Endothelial cell of umbilical vein (primary cell): ENCODE results near the gene FBXL12. TPM values are rescaled to one million over a fixed set of nuclear protein-coding genes. Genes with fewer than 3 reads are reported as not detected.

Source experiments
- BruUV-seq: library from RNA; stranded (reverse); fragments of 400-500 nt; replicated peaks from 2 replicates; lab custom pipeline; 2021; lab: Mats Ljungman, UMichigan
- CTCF ChIA-PET: fragments of 300-600, 350-600 bp; sonication (Branson Sonifier 250); formaldehyde crosslinking; loops from one replicate; lab custom pipeline; 2021; ENCODE audit warnings: antibody characterized with exemption, inconsistent platforms; lab: Charles Lee
- POLR2A ChIA-PET: fragments of 300-600, 350-600 bp; sonication (Branson Sonifier 250); formaldehyde crosslinking; loops from one replicate; lab custom pipeline; 2021; ENCODE audit warnings: antibody characterized with exemption, inconsistent platforms; lab: Charles Lee
- DNase-seq: peaks from one replicate; pipeline ENCODE4 v3.0.0-alpha.2; 2011; ENCODE audit warnings: low read depth, low spot score
- FAIRE-seq: peaks from 2 replicates; lab custom pipeline; 2011; peaks lifted over from hg19 to GRCh38; lab: Jason Lieb, UNC
- H2AFZ ChIP-seq: 2 replicates; pipeline ENCODE4 v1.6.0; 2012; ENCODE audit warnings: low read depth, low read length, control low read depth, inconsistent platforms
- H3K27ac ChIP-seq: 2 replicates; pipeline ENCODE4 v1.5.1; 2011; ENCODE audit warnings: low read depth, mild to moderate bottlenecking, control low read depth, low read length, moderate library complexity; ENCODE audit not compliant: insufficient read depth
- H3K27me3 ChIP-seq, 2 experiments: 2 replicates each; pipeline versions ENCODE4 v1.6.0 to v1.6.1; 2011; ENCODE audit warnings: low read length in 2 of 2, mixed read lengths in 1 of 2; ENCODE audit not compliant: control insufficient read depth in 2 of 2, insufficient read depth in 2 of 2
- H3K36me3 ChIP-seq, 2 experiments: 2 replicates in 1 of 2; 3 replicates in 1 of 2; pipeline ENCODE4 v1.5.1; 2011; ENCODE audit warnings: low read length in 2 of 2, mild to moderate bottlenecking in 1 of 2, moderate library complexity in 1 of 2; ENCODE audit not compliant: control insufficient read depth in 2 of 2, insufficient read depth in 2 of 2; ENCODE audit errors: extremely low read depth in 1 of 2
- H3K4me1 ChIP-seq: 3 replicates; pipeline ENCODE4 v1.5.1; 2011; ENCODE audit warnings: mild to moderate bottlenecking, low read length; ENCODE audit not compliant: control insufficient read depth, insufficient read depth; ENCODE audit errors: extremely low read depth
- H3K4me2 ChIP-seq: 2 replicates; pipeline ENCODE4 v1.6.1; 2011; ENCODE audit warnings: low read length, control low read depth, mixed read lengths; ENCODE audit not compliant: insufficient read depth
- H3K4me3 ChIP-seq, 3 experiments: fragments of 200-600 bp in 1 of 3; sonication (generic), shearing (Covaris generic) in 1 of 3; replicated peaks in 1 of 3; 2 replicates each; pipeline ENCODE4 v1.5.1; 2011 to 2016; ENCODE audit warnings: control low read depth in 3 of 3, low read length in 3 of 3, mild to moderate bottlenecking in 2 of 3, inconsistent platforms in 1 of 3, low read depth in 1 of 3, moderate library complexity in 1 of 3; ENCODE audit not compliant: insufficient read depth in 1 of 3
- H3K79me2 ChIP-seq: 2 replicates; pipeline ENCODE4 v1.6.0; 2012; ENCODE audit warnings: low read length, inconsistent platforms; ENCODE audit not compliant: control insufficient read depth, insufficient read depth
- H3K9ac ChIP-seq: replicated peaks from 2 replicates; pipeline ENCODE3; 2011; ENCODE audit warnings: low read length, control low read depth; ENCODE audit not compliant: insufficient read depth; ENCODE audit errors: extremely low read depth
- H3K9me1 ChIP-seq: replicated peaks from 3 replicates; pipeline ENCODE4 v1.6.0; 2011; ENCODE audit warnings: mild to moderate bottlenecking, low read length; ENCODE audit not compliant: control insufficient read depth, insufficient read depth; ENCODE audit errors: extremely low read depth
- H3K9me3 ChIP-seq: replicated peaks from 2 replicates; pipeline ENCODE4 v1.5.1; 2012; ENCODE audit warnings: low read length, inconsistent platforms; ENCODE audit not compliant: control insufficient read depth, insufficient read depth
- H4K20me1 ChIP-seq: replicated peaks from 2 replicates; pipeline ENCODE3; 2011; ENCODE audit warnings: mild to moderate bottlenecking, low read length; ENCODE audit not compliant: control insufficient read depth, insufficient read depth; ENCODE audit errors: extremely low read depth
- EZH2 ChIP-seq: IDR thresholded peaks from 2 replicates; pipeline ENCODE4 v1.6.1; 2012; ENCODE audit warnings: borderline replicate concordance, low read depth, mild to moderate bottlenecking, moderate library complexity, low read length, inconsistent platforms; ENCODE audit not compliant: severe bottlenecking
- FOS ChIP-seq: IDR thresholded peaks from 2 replicates; pipeline ENCODE4 v1.6.1; 2011; ENCODE audit warnings: mild to moderate bottlenecking, low read length, moderate library complexity, borderline replicate concordance; ENCODE audit not compliant: insufficient read depth
- GATA2 ChIP-seq: IDR thresholded peaks from 2 replicates; pipeline ENCODE4 v1.7.0; 2011; ENCODE audit warnings: low read depth, mild to moderate bottlenecking, moderate library complexity, mixed read lengths, low read length; ENCODE audit not compliant: insufficient read length, insufficient read depth
- JUN ChIP-seq: IDR thresholded peaks from 2 replicates; pipeline ENCODE4 v1.6.1; 2011; ENCODE audit warnings: borderline replicate concordance, low read depth; ENCODE audit not compliant: insufficient read length, insufficient read depth
- MYC ChIP-seq: IDR thresholded peaks from one replicate; pipeline ENCODE4 v1.6.1; 2011; ENCODE audit warnings: mild to moderate bottlenecking, low read depth, low read length
- POLR2A ChIP-seq: IDR thresholded peaks from 2 replicates; pipeline ENCODE4 v1.6.1; 2012; ENCODE audit warnings: low read depth, mild to moderate bottlenecking, control low read depth, low read length
- POLR2AphosphoS5 ChIP-seq: IDR thresholded peaks from 2 replicates; pipeline ENCODE4 v1.6.1; 2012; ENCODE audit warnings: low read depth, mild to moderate bottlenecking, control low read depth, low read length, moderate library complexity; ENCODE audit not compliant: insufficient read depth
- dilution Hi-C: fragments of 300-500 bp; cut with MboI; formaldehyde crosslinking; loops from one replicate; pipeline ENCODE4 v1.15.0; 2019; ENCODE audit warnings: low sequenced_read_pairs; ENCODE audit not compliant: extremely low pct_ligation_motif_present
- intact Hi-C: fragments of 100-400 bp; cut with micrococcal nuclease; formaldehyde crosslinking; loops from one replicate; pipeline ENCODE4 v1.10.0; 2022
- polyA plus RNA-seq, 4 experiments: library from polyadenylated mRNA; depleted of rRNA in 3 of 4; stranded (reverse) in 3 of 4; unstranded in 1 of 4; fragments of >200 nt; gene quantifications; 2 replicates each; pipeline versions ENCODE4 v1.2.1 to v1.2.3, GENCODE V29; 2011 to 2012; ENCODE audit warnings: missing spikeins in 1 of 4
- total RNA-seq: library from RNA; stranded (reverse); gene quantifications from 2 replicates; pipeline ENCODE4 v1.2.3, GENCODE V29; 2021
- TF ChIP-seq, protein P1 (sequence below): IDR thresholded peaks from 2 replicates; pipeline ENCODE4 v1.6.1; 2011; ENCODE audit not compliant: insufficient read depth, insufficient read length
- TF ChIP-seq, protein P2 (sequence below), 2 donors: IDR thresholded peaks; 1 replicate in 1 of 2; 2 replicates in 1 of 2; pipeline ENCODE4 v1.5.1; 2011; ENCODE audit warnings: low read length in 2 of 2, mild to moderate bottlenecking in 2 of 2, moderate library complexity in 2 of 2, control low read depth in 1 of 2, inconsistent platforms in 1 of 2, low read depth in 1 of 2; ENCODE audit not compliant: insufficient read depth in 1 of 2; ENCODE audit errors: extremely low read depth in 1 of 2

The FBXL12 gene
- total and polyA plus RNA-seq, 2 donors (not counting 3 experiments of a cell fraction or from before 2014, with no cell fraction given) = 26.9 to 33.3 TPM

DNA sequence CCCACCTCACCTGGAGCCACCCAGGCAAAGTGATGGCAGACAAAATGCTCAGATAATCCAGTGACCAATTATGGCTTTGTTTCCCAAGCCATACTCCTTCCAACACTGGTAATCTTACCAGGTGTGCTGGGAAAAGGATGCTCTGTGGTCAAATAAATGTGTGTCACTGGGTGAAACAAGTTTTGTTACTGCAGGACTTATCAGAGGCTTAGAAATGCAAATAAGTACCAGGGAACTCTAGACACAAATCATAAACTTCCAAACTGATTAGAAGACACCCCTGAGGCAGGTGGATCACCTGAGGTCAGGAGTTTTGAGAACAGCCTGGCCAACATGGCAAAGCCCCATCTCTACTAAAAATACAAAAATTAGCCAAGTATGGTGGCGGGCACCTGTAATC lies 42.6 kb upstream of the FBXL12 start:
- Histone ChIP-seq H3K36me3 (no peaks in the 10 kb centered on the region), H3K9me3 (no peaks in the 10 kb centered on the region), H3K27me3 (no peaks in the 10 kb centered on the region), H4K20me1 (no peaks in the 10 kb centered on the region), H2AFZ (no peak overlapping the region), H3K9ac (no peak overlapping the region), H3K27ac (no peak overlapping the region), H3K4me2 (no peak overlapping the region), H3K79me2 (no peaks in the 10 kb centered on the region), H3K9me1 (no peaks in the 10 kb centered on the region), H3K4me3 (no peak overlapping the region), H3K4me1 (peaks cover 5% of the 10 kb centered on the region)
- BruUV-seq = no TSS peak
- ChIA-PET POLR2A (no interaction called here), CTCF (no interaction called here)
- DNase-seq (no peak), FAIRE-seq (no peak)
- dilution Hi-C loops (no loop called here), intact Hi-C loops (no loop called here)
- TF ChIP-seq GATA2 = no peak
- no peak for TF ChIP-seq POLR2A
- no peak for TF ChIP-seq POLR2AphosphoS5
- no peak for TF ChIP-seq FOS
- TF ChIP-seq, protein P1, sequence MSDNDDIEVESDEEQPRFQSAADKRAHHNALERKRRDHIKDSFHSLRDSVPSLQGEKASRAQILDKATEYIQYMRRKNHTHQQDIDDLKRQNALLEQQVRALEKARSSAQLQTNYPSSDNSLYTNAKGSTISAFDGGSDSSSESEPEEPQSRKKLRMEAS = no peak
- no peak for TF ChIP-seq MYC
- TF ChIP-seq EZH2 = no peak
- TF ChIP-seq, protein P2, sequence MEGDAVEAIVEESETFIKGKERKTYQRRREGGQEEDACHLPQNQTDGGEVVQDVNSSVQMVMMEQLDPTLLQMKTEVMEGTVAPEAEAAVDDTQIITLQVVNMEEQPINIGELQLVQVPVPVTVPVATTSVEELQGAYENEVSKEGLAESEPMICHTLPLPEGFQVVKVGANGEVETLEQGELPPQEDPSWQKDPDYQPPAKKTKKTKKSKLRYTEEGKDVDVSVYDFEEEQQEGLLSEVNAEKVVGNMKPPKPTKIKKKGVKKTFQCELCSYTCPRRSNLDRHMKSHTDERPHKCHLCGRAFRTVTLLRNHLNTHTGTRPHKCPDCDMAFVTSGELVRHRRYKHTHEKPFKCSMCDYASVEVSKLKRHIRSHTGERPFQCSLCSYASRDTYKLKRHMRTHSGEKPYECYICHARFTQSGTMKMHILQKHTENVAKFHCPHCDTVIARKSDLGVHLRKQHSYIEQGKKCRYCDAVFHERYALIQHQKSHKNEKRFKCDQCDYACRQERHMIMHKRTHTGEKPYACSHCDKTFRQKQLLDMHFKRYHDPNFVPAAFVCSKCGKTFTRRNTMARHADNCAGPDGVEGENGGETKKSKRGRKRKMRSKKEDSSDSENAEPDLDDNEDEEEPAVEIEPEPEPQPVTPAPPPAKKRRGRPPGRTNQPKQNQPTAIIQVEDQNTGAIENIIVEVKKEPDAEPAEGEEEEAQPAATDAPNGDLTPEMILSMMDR (IDR thresholded peaks at IDR 0.05; ENCODE audit: extremely low read depth in 1 of 2, insufficient read depth in 1 of 2, low read depth in 1 of 2, low read length in 2 of 2) = no peak
- no peak for TF ChIP-seq JUN
